Activated naive CD4-positive, alpha-beta T cell treated with anti-CD3 and anti-CD28 coated beads, Interleukin-2, amount 10 ng/mL, durations not matched to agents 7 days and 5 days (primary cell): ENCODE results near the gene NEK6.

ENCODE experiments used
- CTCF ChIA-PET: fragments of 350-600 bp; sonication (Branson Sonifier 250); formaldehyde crosslinking; loops from one replicate; lab custom pipeline; 2021; ENCODE audit warnings: antibody characterized with exemption; lab: Charles Lee
- DNase-seq: peaks from one replicate; pipeline ENCODE4 v3.0.0-alpha.2; 2020
- H3K27ac Mint-ChIP-seq: one replicate; pipeline ENCODE4 v1.8.0; 2021; ENCODE audit warnings: mild to moderate bottlenecking, moderate library complexity, mixed read lengths
- H3K27me3 Mint-ChIP-seq: one replicate; pipeline ENCODE4 v1.8.0; 2021; ENCODE audit warnings: mild to moderate bottlenecking, mixed read lengths
- H3K36me3 Mint-ChIP-seq: one replicate; pipeline ENCODE4 v1.8.0; 2021; ENCODE audit warnings: mixed read lengths
- H3K4me1 Mint-ChIP-seq: one replicate; pipeline ENCODE4 v1.8.0; 2021; ENCODE audit warnings: mixed read lengths
- H3K4me3 Mint-ChIP-seq: one replicate; pipeline ENCODE4 v1.8.0; 2021; ENCODE audit warnings: mild to moderate bottlenecking, moderate library complexity, mixed read lengths
- H3K9me3 Mint-ChIP-seq: one replicate; pipeline ENCODE4 v1.8.0; 2021; ENCODE audit warnings: mixed read lengths

Gene NEK6

DNA sequence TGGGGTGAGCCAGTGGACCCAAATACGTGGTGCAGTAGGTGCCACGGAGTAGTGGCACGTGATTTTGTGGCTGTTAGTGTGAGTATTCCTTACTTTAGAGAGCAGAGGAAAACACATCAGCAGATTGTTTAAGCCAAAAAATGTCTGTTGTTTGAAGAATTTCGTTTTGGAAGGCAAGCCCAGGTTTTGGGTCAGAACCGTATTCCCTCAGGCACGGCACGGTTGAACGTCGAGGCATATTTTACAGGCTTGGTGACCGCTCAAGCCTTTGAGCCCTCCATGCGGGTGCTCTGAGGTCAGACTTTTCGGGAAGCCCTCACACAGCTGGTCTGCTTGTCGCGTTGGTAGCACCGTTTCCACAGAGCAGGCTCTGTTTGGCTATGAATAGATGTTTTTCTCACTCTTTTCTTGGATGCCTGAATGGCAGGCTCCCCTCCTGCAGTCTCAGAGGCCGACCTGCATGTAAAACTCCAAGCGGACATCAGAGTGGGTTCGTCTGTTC, 27.2 kb downstream of the NEK6 start:
- CTCF ChIA-PET, result no interaction called here
- no peaks in the 10 kb centered on the region for H3K36me3 Mint-ChIP-seq
- H3K9me3 Mint-ChIP-seq, result no peaks in the 10 kb centered on the region
- no peak overlapping the region for H3K4me3 Mint-ChIP-seq
- no peak overlapping the region for H3K27ac Mint-ChIP-seq
- H3K27me3 Mint-ChIP-seq, result peaks cover 4% of the 10 kb centered on the region
- DNase-seq, result no peak
- H3K4me1 Mint-ChIP-seq, result peaks cover 28% of the 10 kb centered on the region

DNA sequence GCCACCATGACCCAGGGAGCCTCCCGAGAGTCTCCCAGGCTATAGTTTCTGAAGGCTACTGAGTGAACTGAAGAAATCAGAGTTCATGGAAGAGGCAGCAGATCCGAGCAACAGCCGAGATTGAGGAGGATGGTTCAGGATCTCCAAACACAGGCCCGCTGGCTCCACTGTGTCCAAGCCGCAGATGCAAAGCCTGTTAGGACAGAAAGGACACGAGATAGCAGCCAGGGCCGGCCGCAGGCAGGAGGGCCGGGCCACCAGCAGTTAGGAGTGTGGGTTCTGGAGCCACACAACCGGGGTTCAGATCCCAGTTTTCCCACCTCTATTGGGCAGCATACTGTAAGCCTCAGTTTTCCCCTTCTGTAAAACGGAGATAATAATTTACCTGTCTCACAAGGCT, 27.7 kb downstream of the NEK6 start:
- no peak for DNase-seq
- H3K4me1 Mint-ChIP-seq, result peaks cover 28% of the 10 kb centered on the region
- CTCF ChIA-PET, result no interaction called here
- H3K27me3 Mint-ChIP-seq, result peaks cover 6% of the 10 kb centered on the region
- H3K4me3 Mint-ChIP-seq, result no peak overlapping the region
- no peaks in the 10 kb centered on the region for H3K9me3 Mint-ChIP-seq
- peak overlapping the region; percentile 8 for H3K27ac Mint-ChIP-seq
- no peaks in the 10 kb centered on the region for H3K36me3 Mint-ChIP-seq

- Mint-ChIP-seq H3K4me1 (peaks cover 31% of the 10 kb centered on the region), H3K4me3 (peak overlapping the region; percentile 46), H3K9me3 (no peaks in the 10 kb centered on the region), H3K36me3 (no peaks in the 10 kb centered on the region), H3K27ac (peak overlapping the region; percentile 87), H3K27me3 (peaks cover 10% of the 10 kb centered on the region)
- DNase-seq, result peak; percentile 60
- CTCF ChIA-PET, result no interaction called here
Observed at GRCh38 chr9:124285903-124286291, 28.1 kb downstream of the NEK6 start.

- peak overlapping the region; percentile 87 for H3K27ac Mint-ChIP-seq
- no peaks in the 10 kb centered on the region for H3K9me3 Mint-ChIP-seq
- CTCF ChIA-PET, result no interaction called here
- H3K4me1 Mint-ChIP-seq, result peaks cover 36% of the 10 kb centered on the region
- peak; percentile 35 for DNase-seq
- H3K27me3 Mint-ChIP-seq, result peaks cover 10% of the 10 kb centered on the region
- no peaks in the 10 kb centered on the region for H3K36me3 Mint-ChIP-seq
- peak overlapping the region; percentile 52 for H3K4me3 Mint-ChIP-seq
Observed at GRCh38 chr9:124286292-124286931, 28.7 kb downstream of the NEK6 start.

DNA sequence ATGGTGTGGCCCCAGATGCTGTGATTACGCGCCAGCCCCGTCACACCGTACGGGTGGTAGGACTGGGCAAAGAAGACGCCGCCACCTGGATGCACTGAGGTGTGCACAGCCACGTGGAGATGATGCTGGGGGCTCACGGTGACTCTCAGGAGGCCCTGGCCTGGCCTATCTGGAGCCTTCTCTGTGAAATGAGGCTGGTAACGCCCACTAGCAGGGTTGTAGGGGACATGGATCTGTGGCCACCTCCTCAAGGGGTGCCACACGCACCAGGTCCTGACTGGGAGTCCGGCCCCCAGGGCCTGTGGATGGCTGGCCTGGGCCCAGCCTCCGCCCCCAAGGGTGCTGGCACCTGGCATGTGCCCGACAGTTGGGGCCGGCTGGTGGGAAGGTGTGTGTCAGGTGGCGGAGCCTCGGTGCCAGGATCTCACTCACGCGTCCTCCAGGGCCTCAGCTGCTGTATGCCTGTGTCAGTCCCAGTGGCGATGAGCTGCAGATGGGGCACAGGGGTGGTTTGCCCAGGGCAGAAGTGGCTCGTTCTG, 32.4 kb downstream of the NEK6 start:
- Mint-ChIP-seq H3K27me3 (peaks cover 46% of the 10 kb centered on the region), H3K27ac (no peak overlapping the region), H3K9me3 (no peaks in the 10 kb centered on the region), H3K36me3 (no peaks in the 10 kb centered on the region), H3K4me1 (peaks cover 62% of the 10 kb centered on the region), H3K4me3 (no peak overlapping the region)
- no peak for DNase-seq
- CTCF ChIA-PET, result no interaction called here

DNA sequence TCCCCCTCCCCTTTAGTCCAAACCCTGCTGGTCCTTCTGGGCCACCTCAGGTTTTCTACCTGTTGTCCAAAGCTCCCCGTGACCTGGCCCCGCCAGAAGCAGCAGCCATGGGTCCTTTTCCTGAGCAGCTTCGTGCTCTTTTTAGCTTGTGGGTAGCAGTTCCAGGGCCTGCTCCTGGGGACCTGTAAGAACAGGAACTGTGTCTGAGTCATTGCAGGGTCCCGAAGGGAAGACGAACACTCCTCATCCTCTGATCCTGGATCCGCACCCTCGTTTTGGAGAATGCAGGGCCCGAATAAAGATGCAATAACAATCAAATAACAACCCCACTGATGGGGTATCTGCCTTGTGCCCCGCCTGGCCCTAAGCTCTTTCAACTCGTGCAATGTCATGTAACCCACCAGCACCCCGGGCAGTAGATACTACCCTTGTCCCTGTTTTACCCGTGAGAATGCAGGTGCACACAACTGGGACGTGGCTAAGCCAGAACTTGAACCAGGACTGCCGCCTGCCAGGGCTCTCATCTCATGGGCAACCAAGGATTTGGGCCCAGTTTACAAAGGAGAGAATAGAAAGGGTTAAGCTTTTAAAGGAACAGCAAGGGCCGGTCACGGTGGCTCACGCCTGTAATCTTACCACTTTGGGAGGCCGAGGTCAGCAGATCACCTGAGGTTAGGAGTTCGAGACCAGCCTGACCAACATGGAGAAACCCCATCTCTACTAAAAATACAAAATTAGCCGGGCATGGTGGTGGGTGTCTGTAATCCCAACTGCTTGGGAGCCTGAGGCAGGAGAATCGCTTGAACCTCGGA, 33.2 kb downstream of the NEK6 start:
- no peak for DNase-seq
- Mint-ChIP-seq H3K4me1 (peaks cover 60% of the 10 kb centered on the region), H3K4me3 (no peak overlapping the region), H3K9me3 (no peaks in the 10 kb centered on the region), H3K27me3 (peaks cover 54% of the 10 kb centered on the region), H3K36me3 (no peaks in the 10 kb centered on the region), H3K27ac (no peak overlapping the region)
- CTCF ChIA-PET, result no interaction called here

- peak; percentile 55 for DNase-seq
- H3K4me3 Mint-ChIP-seq, result no peak overlapping the region
- no peaks in the 10 kb centered on the region for H3K36me3 Mint-ChIP-seq
- CTCF ChIA-PET, result no interaction called here
- peaks cover 64% of the 10 kb centered on the region for H3K27me3 Mint-ChIP-seq
- H3K9me3 Mint-ChIP-seq, result no peaks in the 10 kb centered on the region
- H3K4me1 Mint-ChIP-seq, result peaks cover 51% of the 10 kb centered on the region
- H3K27ac Mint-ChIP-seq, result no peak overlapping the region
Observed at GRCh38 chr9:124291801-124292396, 34.1 kb downstream of the NEK6 start.

DNA sequence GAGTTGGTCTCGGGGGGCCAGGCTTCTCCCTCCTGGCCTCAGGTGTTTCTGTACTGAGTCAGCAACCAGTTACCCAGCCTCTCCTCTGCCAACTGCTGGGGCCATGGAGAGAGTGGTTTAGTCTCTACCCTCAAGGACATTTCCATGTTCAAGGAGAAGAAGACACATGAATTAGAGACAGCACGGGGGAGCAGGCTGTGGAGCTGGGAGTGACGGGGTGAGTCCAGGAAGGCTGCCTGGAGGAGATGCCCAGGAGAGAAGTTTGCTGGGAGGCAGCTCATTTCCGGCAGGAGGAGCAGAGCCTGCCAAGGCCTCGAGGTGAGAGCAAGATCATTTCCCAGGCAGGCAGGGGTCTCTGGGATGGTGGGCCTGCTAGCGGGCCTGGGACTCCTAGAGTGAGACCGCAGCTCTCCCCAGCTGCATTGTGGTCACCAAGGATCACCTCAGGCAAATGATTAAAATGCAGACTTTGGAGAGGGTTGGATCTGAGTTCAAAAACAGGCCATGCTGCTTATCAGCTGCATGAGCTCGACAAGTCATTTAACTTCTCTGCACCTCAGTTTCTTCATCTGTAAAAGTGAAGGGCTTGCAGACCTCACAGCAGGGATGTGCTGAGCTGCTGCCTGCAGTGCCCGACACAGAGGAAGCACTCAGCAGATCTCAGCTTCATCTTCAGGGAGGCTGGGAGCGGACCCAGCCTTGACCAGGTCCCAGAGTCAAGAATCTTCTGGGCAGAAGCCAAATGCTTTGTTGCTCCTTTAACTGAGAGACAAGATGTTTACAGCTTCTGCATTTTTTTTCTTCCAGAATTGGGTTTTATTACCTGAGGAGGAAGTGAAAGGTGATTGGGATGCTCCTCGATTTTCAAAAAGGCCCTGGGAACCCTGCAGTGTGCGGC, 35.2 kb downstream of the NEK6 start:
- CTCF ChIA-PET, result interaction anchor here (1.2 kb wide), 1 partner anchor 166 kb away, joined by 6 read pairs; no protein-coding TSS in a partner anchor
- H3K27me3 Mint-ChIP-seq, result peaks cover 74% of the 10 kb centered on the region
- no peak overlapping the region for H3K4me3 Mint-ChIP-seq
- H3K9me3 Mint-ChIP-seq, result no peaks in the 10 kb centered on the region
- no peaks in the 10 kb centered on the region for H3K36me3 Mint-ChIP-seq
- no peak overlapping the region for H3K27ac Mint-ChIP-seq
- H3K4me1 Mint-ChIP-seq, result peaks cover 43% of the 10 kb centered on the region
- no peak for DNase-seq

DNA sequence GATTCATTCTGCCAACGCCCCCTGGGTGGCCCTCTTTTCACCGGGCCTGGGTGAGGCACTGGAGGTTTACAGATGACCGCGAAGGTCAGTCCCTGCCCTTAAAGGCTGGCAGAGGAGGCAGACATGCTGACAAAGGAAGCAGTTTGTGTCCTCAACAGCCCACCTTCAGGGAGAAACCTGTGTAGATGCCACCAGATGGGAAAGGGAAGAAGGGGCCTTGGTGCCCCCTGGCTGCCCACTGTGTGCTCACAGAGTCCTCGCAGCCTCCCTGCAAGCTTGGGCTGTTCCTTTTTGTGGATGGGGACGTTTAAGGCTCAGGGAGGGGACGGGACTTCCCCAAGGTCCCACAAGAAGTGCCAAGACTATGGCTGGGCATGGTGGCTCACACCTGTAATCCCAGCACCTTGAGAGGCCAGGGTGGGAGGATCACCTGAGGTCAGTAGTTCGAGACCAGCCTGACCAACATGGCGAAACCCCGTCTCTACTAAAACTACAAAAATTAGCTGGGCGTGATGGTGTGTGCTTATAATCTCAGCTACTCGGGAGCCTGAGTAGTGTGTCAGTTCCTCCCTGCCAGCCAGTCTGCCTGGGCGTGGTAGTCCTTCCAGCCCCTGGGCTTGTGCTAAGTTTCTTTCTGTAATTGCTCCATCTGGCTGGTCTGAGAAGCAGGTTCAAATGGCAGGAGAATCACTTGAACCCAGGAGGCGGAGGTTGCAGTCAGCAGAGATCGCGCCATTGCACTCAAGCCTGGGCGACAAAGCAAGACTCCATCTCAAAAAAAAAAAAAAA, 36.2 kb downstream of the NEK6 start:
- H3K27ac Mint-ChIP-seq, result no peak overlapping the region
- CTCF ChIA-PET, result no interaction called here
- no peak for DNase-seq
- no peaks in the 10 kb centered on the region for H3K9me3 Mint-ChIP-seq
- H3K4me3 Mint-ChIP-seq, result no peak overlapping the region
- no peaks in the 10 kb centered on the region for H3K36me3 Mint-ChIP-seq
- peaks cover 80% of the 10 kb centered on the region for H3K27me3 Mint-ChIP-seq
- peaks cover 43% of the 10 kb centered on the region for H3K4me1 Mint-ChIP-seq

DNA sequence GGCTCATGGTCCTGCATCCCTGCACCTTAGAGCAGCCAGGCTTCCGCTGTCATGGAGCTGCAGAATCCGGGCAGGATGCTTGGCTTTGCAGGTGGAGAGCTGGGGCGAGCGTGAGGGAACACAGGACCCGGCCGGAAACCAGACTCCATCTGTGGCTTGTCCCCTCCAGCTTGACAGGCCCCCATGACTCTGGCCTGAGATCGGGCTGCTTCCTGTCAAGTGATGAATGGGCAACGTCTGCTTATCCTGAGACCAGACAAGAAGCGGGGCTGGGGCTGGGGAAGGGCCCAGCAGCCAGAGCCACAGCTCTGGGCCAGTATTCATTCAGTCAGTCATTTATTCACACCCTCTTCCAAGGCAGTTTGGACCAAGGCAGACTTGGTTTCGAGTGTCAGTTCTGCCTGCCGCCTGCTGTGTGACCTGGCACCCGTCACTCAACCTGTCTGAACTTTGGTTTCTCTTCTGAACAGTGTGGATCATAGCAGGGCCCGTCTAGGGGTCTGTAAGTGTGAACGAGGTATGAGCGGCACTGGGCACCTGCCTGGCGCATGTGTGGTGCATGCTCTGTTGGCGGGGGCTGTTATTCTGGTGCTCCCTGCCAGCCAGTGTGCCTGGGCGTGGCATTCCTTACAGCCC, 37.5 kb downstream of the NEK6 start:
- no peak for DNase-seq
- no peaks in the 10 kb centered on the region for H3K36me3 Mint-ChIP-seq
- CTCF ChIA-PET, result interaction anchor here (1.8 kb wide), 1 partner anchor 169 kb away, joined by 4 read pairs; no protein-coding TSS in a partner anchor
- H3K9me3 Mint-ChIP-seq, result no peaks in the 10 kb centered on the region
- H3K27ac Mint-ChIP-seq, result no peak overlapping the region
- peaks cover 82% of the 10 kb centered on the region for H3K27me3 Mint-ChIP-seq
- H3K4me1 Mint-ChIP-seq, result peaks cover 49% of the 10 kb centered on the region
- H3K4me3 Mint-ChIP-seq, result no peak overlapping the region

DNA sequence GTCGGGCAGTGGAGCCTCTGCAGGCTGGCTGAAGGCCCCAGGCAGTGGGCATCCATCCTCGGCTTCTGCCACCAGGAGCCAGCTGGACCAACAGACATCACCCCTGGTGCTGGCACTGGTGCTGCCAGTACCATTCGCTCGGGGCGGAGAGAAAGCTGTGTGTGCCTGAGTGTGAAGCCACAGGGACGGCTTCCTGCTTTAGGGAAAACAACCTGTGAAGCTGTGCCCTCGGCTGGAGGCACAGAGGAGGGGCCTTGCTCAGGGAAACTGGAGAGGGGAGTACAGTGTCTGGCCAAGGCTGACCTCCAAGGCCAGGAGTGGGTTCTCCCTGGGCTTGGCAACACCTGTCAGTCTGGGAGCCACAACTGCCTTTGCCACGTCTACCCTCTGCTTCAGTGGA, 38.3 kb downstream of the NEK6 start:
- H3K4me1 Mint-ChIP-seq, result peaks cover 46% of the 10 kb centered on the region
- no peak overlapping the region for H3K27ac Mint-ChIP-seq
- DNase-seq, result no peak
- H3K4me3 Mint-ChIP-seq, result no peak overlapping the region
- peaks cover 79% of the 10 kb centered on the region for H3K27me3 Mint-ChIP-seq
- CTCF ChIA-PET, result interaction anchor here (1.8 kb wide), 1 partner anchor 170 kb away, joined by 4 read pairs; no protein-coding TSS in a partner anchor
- no peaks in the 10 kb centered on the region for H3K9me3 Mint-ChIP-seq
- no peaks in the 10 kb centered on the region for H3K36me3 Mint-ChIP-seq

DNA sequence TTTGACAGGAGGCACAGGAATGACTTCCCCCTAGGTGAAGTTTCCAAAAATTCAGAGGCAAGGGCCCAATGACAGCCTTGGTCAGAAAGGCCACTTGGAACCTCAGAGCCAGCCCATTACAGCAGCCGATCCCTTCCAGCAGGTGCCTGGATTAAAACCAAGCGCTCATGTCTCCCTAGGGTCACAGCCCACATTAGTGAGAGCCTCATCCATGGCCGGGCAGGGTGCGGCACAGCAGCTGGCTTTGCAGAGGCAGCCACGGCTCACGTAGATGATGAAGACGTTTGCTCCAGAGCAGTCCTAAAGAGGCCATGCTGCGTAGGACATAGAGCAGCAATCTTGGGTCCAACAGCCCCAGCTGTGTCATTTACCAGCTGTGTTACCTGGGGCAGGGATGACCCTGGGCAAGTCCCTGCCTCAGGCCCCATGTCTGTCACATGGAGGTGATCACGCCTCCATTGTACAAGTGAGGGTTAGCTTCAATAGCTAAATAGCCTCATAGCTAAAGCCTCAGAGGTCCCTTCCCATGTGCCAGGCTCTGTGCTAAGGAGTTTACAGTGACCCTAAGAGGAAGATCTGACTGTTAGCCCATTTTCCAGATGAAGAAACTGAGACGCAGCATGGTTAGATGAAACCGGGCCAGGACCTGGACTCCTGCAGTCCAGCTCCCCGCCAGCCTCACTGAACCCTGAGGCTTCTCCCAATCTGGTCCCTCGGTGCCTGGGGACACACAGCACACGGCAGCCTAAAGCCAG, 39.2 kb downstream of the NEK6 start:
- Mint-ChIP-seq H3K4me1 (peaks cover 37% of the 10 kb centered on the region), H3K9me3 (no peaks in the 10 kb centered on the region), H3K4me3 (no peak overlapping the region), H3K36me3 (no peaks in the 10 kb centered on the region), H3K27me3 (peaks cover 77% of the 10 kb centered on the region), H3K27ac (no peak overlapping the region)
- no peak for DNase-seq
- CTCF ChIA-PET, result interaction anchor here (1.0 to 1.8 kb wide), 4 partner anchors 16 to 170 kb away, joined by 3 to 4 read pairs (median 4); no protein-coding TSS in a partner anchor
